ENCODE data around the gene MXRA7.

DNA sequence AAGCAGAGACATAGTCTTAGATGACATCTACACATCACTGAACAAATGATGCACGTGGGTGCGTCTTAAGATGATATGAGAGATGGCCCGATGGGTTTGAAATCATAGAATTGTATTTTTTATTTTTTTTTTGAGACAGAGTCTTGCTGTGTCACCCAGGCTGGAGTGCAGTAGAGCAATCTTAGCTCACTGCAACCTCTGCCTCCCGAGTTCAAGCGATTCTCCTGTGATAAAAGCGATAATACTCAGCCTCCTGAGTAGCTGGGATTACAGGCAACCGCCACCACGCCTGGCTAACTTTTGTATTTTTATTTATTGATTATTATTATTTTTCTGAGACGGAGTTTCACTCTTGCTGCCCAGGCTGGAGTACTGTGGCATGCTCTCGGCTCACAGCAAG, 72.5 kb downstream of the MXRA7 start:
- TF ChIP-seq EP300 (IDR thresholded peaks at IDR 0.05; ENCODE audit: borderline replicate concordance) (no peak), RAD21 (IDR thresholded peaks at IDR 0.05; ENCODE audit: low read depth) (no peak), NFIC (IDR thresholded peaks at IDR 0.05) (no peak), CREB1 (IDR thresholded peaks at IDR 0.05; ENCODE audit: low read depth) (no peak), TAF1 (IDR thresholded peaks at IDR 0.05; ENCODE audit: low read depth) (no peak), YY1 (IDR thresholded peaks at IDR 0.05; ENCODE audit: low read depth) (no peak)
- TF ChIP-seq, protein P1, sequence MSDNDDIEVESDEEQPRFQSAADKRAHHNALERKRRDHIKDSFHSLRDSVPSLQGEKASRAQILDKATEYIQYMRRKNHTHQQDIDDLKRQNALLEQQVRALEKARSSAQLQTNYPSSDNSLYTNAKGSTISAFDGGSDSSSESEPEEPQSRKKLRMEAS (IDR thresholded peaks at IDR 0.05), result no peak
- TF ChIP-seq, protein P2, sequence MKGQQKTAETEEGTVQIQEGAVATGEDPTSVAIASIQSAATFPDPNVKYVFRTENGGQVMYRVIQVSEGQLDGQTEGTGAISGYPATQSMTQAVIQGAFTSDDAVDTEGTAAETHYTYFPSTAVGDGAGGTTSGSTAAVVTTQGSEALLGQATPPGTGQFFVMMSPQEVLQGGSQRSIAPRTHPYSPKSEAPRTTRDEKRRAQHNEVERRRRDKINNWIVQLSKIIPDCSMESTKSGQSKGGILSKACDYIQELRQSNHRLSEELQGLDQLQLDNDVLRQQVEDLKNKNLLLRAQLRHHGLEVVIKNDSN (IDR thresholded peaks at IDR 0.05), result no peak

Measured in Ishikawa (cell line).